Colon (tissue), 2 donors: Measurements from ENCODE around the gene KMT2C.

Experiments used
- FAIRE-seq: peaks from 2 replicates; lab custom pipeline; 2012; peaks lifted over from hg19 to GRCh38; lab: Jason Lieb, UNC
- donor health status: control.
- donor health status: control.

Gene KMT2C

GRCh38 chr7:152196391-152196790, 239.4 kb downstream of the KMT2C start:
- FAIRE-seq: no peak

- no peak for FAIRE-seq
These were observed 241.9 kb downstream of the KMT2C start for GRCh38 chr7:152193880-152194279.

- no peak for FAIRE-seq
These were observed 246.7 kb downstream of the KMT2C start for GRCh38 chr7:152189061-152189460.

- no peak for FAIRE-seq
These were observed 250.2 kb downstream of the KMT2C start for GRCh38 chr7:152185558-152185957.

GRCh38 chr7:152180587-152180986, 255.2 kb downstream of the KMT2C start:
- FAIRE-seq: no peak

- no peak for FAIRE-seq
These were observed 255.8 kb downstream of the KMT2C start for GRCh38 chr7:152180048-152180447.

- no peak for FAIRE-seq
These were observed 257.3 kb downstream of the KMT2C start for GRCh38 chr7:152178405-152179058.

- FAIRE-seq: no peak
These were observed 258.0 kb downstream of the KMT2C start for GRCh38 chr7:152177681-152178404.

GRCh38 chr7:152176797-152177196, 259.0 kb downstream of the KMT2C start:
- FAIRE-seq: no peak

GRCh38 chr7:152173372-152174070, 262.3 kb downstream of the KMT2C start:
- FAIRE-seq: no peak

GRCh38 chr7:152162287-152162686, 273.5 kb downstream of the KMT2C start:
- no peak for FAIRE-seq

- no peak for FAIRE-seq
These were observed 274.6 kb downstream of the KMT2C start for GRCh38 chr7:152161171-152161570.

- no peak for FAIRE-seq
These were observed 276.8 kb downstream of the KMT2C start for GRCh38 chr7:152158801-152159587.

GRCh38 chr7:152152267-152152666, 283.5 kb downstream of the KMT2C start:
- FAIRE-seq: no peak

GRCh38 chr7:152149363-152149762, 286.4 kb downstream of the KMT2C start:
- no peak for FAIRE-seq

GRCh38 chr7:152148706-152149105, 287.1 kb downstream of the KMT2C start:
- FAIRE-seq: no peak

GRCh38 chr7:152145853-152146466, 289.8 kb downstream of the KMT2C start:
- no peak for FAIRE-seq

- FAIRE-seq: no peak
These were observed 291.1 kb downstream of the KMT2C start for GRCh38 chr7:152144557-152145245.

GRCh38 chr7:152142976-152143595, 292.7 kb downstream of the KMT2C start:
- no peak for FAIRE-seq

- no peak for FAIRE-seq
These were observed 295.2 kb downstream of the KMT2C start for GRCh38 chr7:152140560-152140959.

- no peak for FAIRE-seq
These were observed 295.7 kb downstream of the KMT2C start for GRCh38 chr7:152140067-152140466.
